Calu3 (cell line): Measurements from ENCODE around the gene LSM2. TPM values are rescaled to one million over a fixed set of nuclear protein-coding genes. Genes with fewer than 3 reads are reported as not detected.

Experiments used
- BruUV-seq: library from RNA; stranded (reverse); fragments of 400-500 nt; replicated peaks from 2 replicates; lab custom pipeline; 2021; lab: Mats Ljungman, UMichigan
- CTCF ChIA-PET: fragments of 300-600 bp; sonication (Branson Sonifier 250); formaldehyde crosslinking; loops from one replicate; lab custom pipeline; 2022; ENCODE audit warnings: antibody characterized with exemption; lab: Charles Lee
- DNase-seq: peaks from one replicate; pipeline ENCODE4 v3.0.0; 2022
- H3K27ac Mint-ChIP-seq: one replicate; pipeline ENCODE4 v1.8.0; 2022; ENCODE audit warnings: mixed read lengths; ENCODE audit not compliant: unreplicated experiment
- H3K27me3 Mint-ChIP-seq: one replicate; pipeline ENCODE4 v1.8.0; 2022; ENCODE audit warnings: mixed read lengths; ENCODE audit not compliant: unreplicated experiment
- H3K36me3 Mint-ChIP-seq: one replicate; pipeline ENCODE4 v1.8.0; 2022; ENCODE audit warnings: mild to moderate bottlenecking, moderate library complexity, mixed read lengths; ENCODE audit not compliant: insufficient read depth, unreplicated experiment
- H3K4me1 Mint-ChIP-seq: one replicate; pipeline ENCODE4 v1.8.0; 2022; ENCODE audit warnings: mild to moderate bottlenecking, low read depth, mixed read lengths; ENCODE audit not compliant: unreplicated experiment
- H3K4me3 Mint-ChIP-seq: one replicate; pipeline ENCODE4 v1.8.0; 2022; ENCODE audit warnings: mild to moderate bottlenecking, low read depth, moderate library complexity, mixed read lengths; ENCODE audit not compliant: unreplicated experiment
- H3K9me3 Mint-ChIP-seq: one replicate; pipeline ENCODE4 v1.8.0; 2022; ENCODE audit warnings: low read depth, mixed read lengths; ENCODE audit not compliant: unreplicated experiment
- intact Hi-C: fragments of 100-400 bp; cut with micrococcal nuclease; formaldehyde crosslinking; loops from one replicate; pipeline ENCODE4 v1.10.0; 2022; ENCODE audit not compliant: unreplicated experiment
- total RNA-seq: library from RNA; stranded (reverse); gene quantifications from 2 replicates; pipeline ENCODE4 v1.2.3, GENCODE V29; 2022
- TF ChIP-seq, protein P1 (sequence below): fragments of 200-600 bp; IDR thresholded peaks from one replicate; pipeline ENCODE4 v1.8.0; 2022; ENCODE audit warnings: antibody characterized with exemption; ENCODE audit not compliant: unreplicated experiment

Gene LSM2
- total RNA-seq, 1 experiment from 2014 or later, result 144 TPM

DNA sequence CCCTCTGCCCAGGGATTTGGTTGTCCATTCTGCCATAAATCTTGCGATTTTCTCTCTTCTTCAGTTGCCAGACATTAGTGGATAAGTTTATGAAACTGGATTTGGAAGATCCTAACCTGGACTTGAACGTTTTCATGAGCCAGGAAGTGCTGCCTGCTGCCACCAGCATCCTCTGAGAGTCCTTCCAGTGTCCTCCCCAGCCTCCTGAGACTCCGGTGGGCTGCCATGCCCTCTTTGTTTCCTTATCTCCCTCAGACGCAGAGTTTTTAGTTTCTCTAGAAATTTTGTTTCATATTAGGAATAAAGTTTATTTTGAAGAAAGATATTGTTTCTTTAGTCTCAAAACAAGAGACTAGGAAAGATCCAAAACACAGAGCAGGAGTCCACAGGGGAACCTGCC lies 44.4 kb downstream of the LSM2 start, which contains the start of gene SAPCD1:
Gene SAPCD1, plus strand, starts transcription at position 301 of the 400 bp plus-strand sequence. CDS start 399 bp downstream, outside the sequence.
- no TSS peak for BruUV-seq
- peak within 1 kb of the TSS; percentile 6 for H3K27ac Mint-ChIP-seq
- no peaks in the 10 kb centered on the region for H3K27me3 Mint-ChIP-seq
- no peak within 1 kb of the TSS for H3K4me3 Mint-ChIP-seq
- H3K36me3 Mint-ChIP-seq, result peaks cover 43% of the 10 kb centered on the region
- DNase-seq, result no peak
- TF ChIP-seq, protein P1, sequence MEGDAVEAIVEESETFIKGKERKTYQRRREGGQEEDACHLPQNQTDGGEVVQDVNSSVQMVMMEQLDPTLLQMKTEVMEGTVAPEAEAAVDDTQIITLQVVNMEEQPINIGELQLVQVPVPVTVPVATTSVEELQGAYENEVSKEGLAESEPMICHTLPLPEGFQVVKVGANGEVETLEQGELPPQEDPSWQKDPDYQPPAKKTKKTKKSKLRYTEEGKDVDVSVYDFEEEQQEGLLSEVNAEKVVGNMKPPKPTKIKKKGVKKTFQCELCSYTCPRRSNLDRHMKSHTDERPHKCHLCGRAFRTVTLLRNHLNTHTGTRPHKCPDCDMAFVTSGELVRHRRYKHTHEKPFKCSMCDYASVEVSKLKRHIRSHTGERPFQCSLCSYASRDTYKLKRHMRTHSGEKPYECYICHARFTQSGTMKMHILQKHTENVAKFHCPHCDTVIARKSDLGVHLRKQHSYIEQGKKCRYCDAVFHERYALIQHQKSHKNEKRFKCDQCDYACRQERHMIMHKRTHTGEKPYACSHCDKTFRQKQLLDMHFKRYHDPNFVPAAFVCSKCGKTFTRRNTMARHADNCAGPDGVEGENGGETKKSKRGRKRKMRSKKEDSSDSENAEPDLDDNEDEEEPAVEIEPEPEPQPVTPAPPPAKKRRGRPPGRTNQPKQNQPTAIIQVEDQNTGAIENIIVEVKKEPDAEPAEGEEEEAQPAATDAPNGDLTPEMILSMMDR, result no peak
- intact Hi-C loops, result no loop called here
- H3K9me3 Mint-ChIP-seq, result no peaks in the 10 kb centered on the region
- H3K4me1 Mint-ChIP-seq, result peaks cover 17% of the 10 kb centered on the region
- CTCF ChIA-PET, result no interaction called here

DNA sequence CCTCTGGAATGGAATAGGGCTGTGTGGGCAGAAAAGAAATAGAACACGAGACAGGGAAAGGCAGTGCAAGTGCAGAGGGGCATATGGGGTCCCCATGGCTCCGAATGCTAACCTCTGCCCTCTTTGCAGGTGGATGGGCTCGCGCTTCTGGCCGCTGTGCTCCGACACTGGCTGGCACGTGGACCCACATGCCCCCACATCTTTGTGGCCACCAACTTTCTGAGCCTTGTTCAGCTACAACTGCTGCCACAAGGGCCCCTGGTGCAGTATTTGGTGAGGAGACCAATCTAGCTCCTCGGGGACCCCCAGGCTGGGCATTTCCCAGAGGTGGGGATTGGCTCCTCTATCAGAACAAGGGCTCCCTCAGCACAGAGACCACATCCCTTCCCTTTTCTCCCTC lies 45.4 kb downstream of the LSM2 start:
- Mint-ChIP-seq H3K27ac (no peak overlapping the region), H3K9me3 (no peaks in the 10 kb centered on the region), H3K36me3 (peaks cover 52% of the 10 kb centered on the region), H3K4me1 (peaks cover 17% of the 10 kb centered on the region), H3K4me3 (no peak overlapping the region), H3K27me3 (no peaks in the 10 kb centered on the region)
- TF ChIP-seq, protein P1, result no peak
- DNase-seq, result no peak
- no TSS peak for BruUV-seq
- CTCF ChIA-PET, result no interaction called here
- intact Hi-C loops, result no loop called here

DNA sequence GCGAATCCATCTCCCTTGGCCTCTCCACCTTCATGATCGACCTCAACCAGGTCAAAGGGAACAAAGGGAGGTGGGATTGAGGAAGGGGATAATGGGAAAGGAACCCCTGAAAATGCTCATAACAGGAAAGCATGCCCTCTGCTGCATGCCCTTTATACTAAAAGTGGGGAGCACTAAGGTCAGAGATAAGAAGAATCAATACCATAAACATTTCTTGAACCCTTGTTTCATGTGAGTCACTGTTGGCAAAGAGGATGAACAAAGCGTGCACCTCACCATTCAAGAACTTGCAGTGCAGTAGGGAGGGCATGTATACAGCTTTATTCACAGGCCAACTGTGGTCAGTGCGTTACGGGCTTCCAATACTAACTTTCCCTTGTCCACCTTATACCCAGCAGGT lies 46.0 kb downstream of the LSM2 start:
- intact Hi-C loops, result no loop called here
- Mint-ChIP-seq H3K4me3 (no peak overlapping the region), H3K36me3 (peaks cover 48% of the 10 kb centered on the region), H3K27me3 (no peaks in the 10 kb centered on the region), H3K27ac (no peak overlapping the region), H3K4me1 (peaks cover 17% of the 10 kb centered on the region), H3K9me3 (no peaks in the 10 kb centered on the region)
- no peak for DNase-seq
- CTCF ChIA-PET, result interaction anchor here (1.0 kb wide), 1 partner anchor 21 kb away, joined by 3 read pairs; the partner anchor contains the start of gene MSH5
- TF ChIP-seq, protein P1, result no peak
- BruUV-seq, result no TSS peak

- Mint-ChIP-seq H3K4me1 (peaks cover 11% of the 10 kb centered on the region), H3K36me3 (peaks cover 48% of the 10 kb centered on the region), H3K9me3 (no peaks in the 10 kb centered on the region), H3K4me3 (no peak overlapping the region), H3K27me3 (no peaks in the 10 kb centered on the region), H3K27ac (no peak overlapping the region)
- BruUV-seq, result no TSS peak
- TF ChIP-seq, protein P1, result no peak
- no peak for DNase-seq
- intact Hi-C loops, result no loop called here
- CTCF ChIA-PET, result interaction anchor here (0.6 to 2.2 kb wide), 2 partner anchors 12 to 38 kb away, joined by 3 to 7 read pairs; no protein-coding TSS in a partner anchor
These were observed 48.5 kb downstream of the LSM2 start for GRCh38 chr6:31758281-31758680.
